SK-N-SH (cell line): ENCODE measurements around the gene LEPROT. TPM values are rescaled to one million over a fixed set of nuclear protein-coding genes. Genes with fewer than 3 reads are reported as not detected.

Experiments
- CTCF ChIA-PET: fragments of 300-600, 350-600 bp; formaldehyde crosslinking; extraction: SDS; loops from one replicate; lab custom pipeline; 2021; lab: Yijun Ruan, JAX
- POLR2A ChIA-PET: fragments of 350-600 bp; sonication (Branson Sonifier 250); formaldehyde crosslinking; extraction: SDS; loops from one replicate; lab custom pipeline; 2020; ENCODE audit warnings: antibody characterized with exemption, inconsistent platforms; lab: Yijun Ruan, JAX
- DNase-seq: peaks from one replicate; pipeline ENCODE4 v3.0.0; 2012
- H2AFZ ChIP-seq: fragments of 200-600 bp; sonication (generic); 2 replicates; pipeline ENCODE4 v1.8.1; 2016; ENCODE audit warnings: antibody characterized with exemption, mild to moderate bottlenecking, low read depth
- H3F3A ChIP-seq: fragments of 200-600 bp; sonication (generic); replicated peaks from 2 replicates; pipeline ENCODE3; 2016; ENCODE audit warnings: antibody characterized with exemption, mild to moderate bottlenecking; ENCODE audit not compliant: insufficient read depth
- H3K27ac ChIP-seq, 2 experiments: fragments of 200-500 bp in 1 of 2; fragments of 200-600 bp in 1 of 2; sonication (Bioruptor generic) in 1 of 2; sonication (generic), shearing (Covaris generic) in 1 of 2; 2 replicates each; pipeline versions ENCODE4 v1.5.1 to v1.6.1; 2014 to 2016; ENCODE audit warnings: low read depth in 2 of 2, inconsistent platforms in 1 of 2, low read length in 1 of 2, mild to moderate bottlenecking in 1 of 2, mixed read lengths in 1 of 2
- H3K27me3 ChIP-seq: fragments of 200-600 bp; sonication (generic), shearing (Covaris generic); 2 replicates; pipeline ENCODE4 v1.6.1; 2016; ENCODE audit warnings: mixed run types; ENCODE audit not compliant: insufficient read depth
- H3K36me3 ChIP-seq, 2 experiments: fragments of 200-500 bp in 1 of 2; fragments of 200-600 bp in 1 of 2; sonication (Bioruptor generic) in 1 of 2; sonication (generic) in 1 of 2; replicated peaks in 1 of 2; 2 replicates each; pipeline versions ENCODE3 to v1.5.1; 2014 to 2016; ENCODE audit warnings: low read length in 1 of 2, mild to moderate bottlenecking in 1 of 2; ENCODE audit not compliant: insufficient read depth in 2 of 2, control insufficient read depth in 1 of 2
- H3K4me1 ChIP-seq, 2 experiments: fragments of 200-500 bp in 1 of 2; fragments of 200-600 bp in 1 of 2; sonication (Bioruptor generic) in 1 of 2; sonication (generic), shearing (Covaris generic) in 1 of 2; 2 replicates each; pipeline versions ENCODE4 v1.5.1 to v1.6.1; 2014 to 2016; ENCODE audit warnings: low read depth in 1 of 2, low read length in 1 of 2, mixed run types in 1 of 2; ENCODE audit not compliant: insufficient read depth in 2 of 2, control insufficient read depth in 1 of 2
- H3K4me2 ChIP-seq: fragments of 200-600 bp; sonication (generic), shearing (Covaris generic); 2 replicates; pipeline ENCODE4 v1.6.1; 2017; ENCODE audit warnings: mixed run types
- H3K4me3 ChIP-seq, 2 experiments: fragments of 200-500 bp in 1 of 2; fragments of 200-600 bp in 1 of 2; sonication (Bioruptor generic) in 1 of 2; sonication (generic), shearing (Covaris generic) in 1 of 2; 2 replicates each; pipeline versions ENCODE4 v1.5.1 to v1.8.1; 2014 to 2016; ENCODE audit warnings: low read depth in 2 of 2, inconsistent platforms in 1 of 2, low read length in 1 of 2, mild to moderate bottlenecking in 1 of 2, mixed read lengths in 1 of 2, moderate library complexity in 1 of 2
- H3K79me2 ChIP-seq: fragments of 200-600 bp; sonication (generic); 2 replicates; pipeline ENCODE4 v1.8.1; 2017; ENCODE audit warnings: mild to moderate bottlenecking; ENCODE audit not compliant: insufficient read depth
- H3K9ac ChIP-seq: fragments of 200-600 bp; sonication (generic); 2 replicates; pipeline ENCODE4 v1.6.1; 2017; ENCODE audit warnings: mixed run types
- H3K9me2 ChIP-seq: fragments of 200-600 bp; sonication (generic); 2 replicates; pipeline ENCODE4 v1.6.1; 2017; ENCODE audit warnings: mixed run types
- H3K9me3 ChIP-seq: fragments of 200-600 bp; sonication (generic); 2 replicates; pipeline ENCODE4 v1.6.1; 2017; ENCODE audit warnings: mixed run types, mild to moderate bottlenecking, moderate library complexity
- H4K20me1 ChIP-seq: fragments of 200-600 bp; sonication (generic); 2 replicates; pipeline ENCODE4 v1.6.1; 2017; ENCODE audit warnings: mild to moderate bottlenecking, mixed run types; ENCODE audit not compliant: insufficient read depth
- EZH2phosphoT487 ChIP-seq: fragments of 200-600 bp; sonication (generic); IDR thresholded peaks from 2 replicates; pipeline ENCODE4 v1.6.1; 2017; ENCODE audit warnings: low read depth, mixed run types, mild to moderate bottlenecking, antibody characterized with exemption, moderate library complexity, borderline replicate concordance
- FOSL2 ChIP-seq: IDR thresholded peaks from 2 replicates; pipeline ENCODE4 v1.4.0; 2012; ENCODE audit warnings: low read depth, mild to moderate bottlenecking, moderate library complexity, borderline replicate concordance
- GABPA ChIP-seq: IDR thresholded peaks from 2 replicates; pipeline ENCODE4 v1.4.0; 2012; ENCODE audit warnings: low read depth, mild to moderate bottlenecking
- JUND ChIP-seq: IDR thresholded peaks from 2 replicates; pipeline ENCODE4 v1.4.0; 2012
- MAX ChIP-seq: IDR thresholded peaks from 2 replicates; pipeline ENCODE4 v1.4.0; 2012; ENCODE audit warnings: low read depth
- NFIC ChIP-seq: IDR thresholded peaks from 2 replicates; pipeline ENCODE4 v1.4.0; 2012; ENCODE audit warnings: borderline replicate concordance
- POLR2AphosphoS5 ChIP-seq: IDR thresholded peaks from 2 replicates; pipeline ENCODE4 v1.6.1; 2012; ENCODE audit warnings: low read depth, low read length
- RFX5 ChIP-seq: IDR thresholded peaks from 2 replicates; pipeline ENCODE4 v1.6.1; 2012; ENCODE audit warnings: mild to moderate bottlenecking, improper control_type of control experiment, low read length
- TAF1 ChIP-seq: IDR thresholded peaks from 2 replicates; pipeline ENCODE4 v1.6.1; 2012; ENCODE audit warnings: low read depth, mild to moderate bottlenecking, low read length, moderate library complexity, borderline replicate concordance
- TCF12 ChIP-seq: IDR thresholded peaks from 2 replicates; pipeline ENCODE4 v1.4.0; 2012
- TEAD4 ChIP-seq: IDR thresholded peaks from 2 replicates; pipeline ENCODE4 v1.4.0; 2012; ENCODE audit warnings: mild to moderate bottlenecking, borderline replicate concordance; ENCODE audit not compliant: insufficient read depth
- WGBS: methylation state at CpG from one replicate; pipeline ENCODE4 v1.1.6; 2017; ENCODE audit warnings: low lambda C conversion rate; 5-methylcytosine and 5-hydroxymethylcytosine counted together
- polyA plus RNA-seq, 3 experiments: library from polyadenylated mRNA; depleted of rRNA; stranded (reverse); fragments of >200 nt; gene quantifications; 2 replicates each; pipeline ENCODE4 v1.2.3, GENCODE V29; 2012

The LEPROT gene
- polyA plus RNA-seq, 1 of the 3 experiments (the other 2 are of a cell fraction) = 38.9 TPM

- Histone ChIP-seq H3K9me3 (no peaks in the 10 kb centered on the region), H3K27me3 (no peaks in the 10 kb centered on the region), H3K4me3 (peak overlapping the region; percentile 78 to 95; a peak in 2 of 4 replicates), H3F3A (peaks cover 41% of the 10 kb centered on the region), H2AFZ (no peak overlapping the region), H4K20me1 (peaks cover 6% of the 10 kb centered on the region; the same call in 1 of the 2 replicates), H3K4me1 (peaks cover 13 to 23% of the 10 kb centered on the region in 2 experiments), H3K79me2 (peaks cover 58% of the 10 kb centered on the region), H3K27ac (peak overlapping the region in 1 of 2 experiments; percentile 95; a peak in 2 of 4 replicates), H3K9me2 (no peaks in the 10 kb centered on the region), H3K9ac (no peak overlapping the region; the same call in 1 of the 2 replicates), H3K4me2 (peak overlapping the region; percentile 80), H3K36me3 (peaks cover 17 to 22% of the 10 kb centered on the region in 2 experiments)
- no peak for TF ChIP-seq TAF1
- 0 out of 2 replicates have a peak, but pooled peaks have one; percentile 24 for TF ChIP-seq MAX
- ChIA-PET POLR2A (no interaction called here), CTCF (interaction anchor here (0.7 to 6.7 kb wide), 4 partner anchors 8 to 265 kb away, joined by 3 to 56 read pairs (median 6); no protein-coding TSS in a partner anchor)
- WGBS = 94% methylated on average over 12 of the region's 12 CpGs
- DNase-seq = no peak
Observed at GRCh38 chr1:65422241-65423203, 2.1 kb downstream of the LEPROT start.

GRCh38 chr1:65423884-65424572, 3.6 kb downstream of the LEPROT start:
- Histone ChIP-seq H3K79me2 (peaks cover 60% of the 10 kb centered on the region), H2AFZ (no peak overlapping the region), H3K9me2 (no peaks in the 10 kb centered on the region), H3K27me3 (no peaks in the 10 kb centered on the region), H4K20me1 (peaks cover 6% of the 10 kb centered on the region; the same call in 1 of the 2 replicates), H3K4me2 (0 out of 2 replicates have a peak overlapping the region, but pooled peaks have one; percentile 80), H3K36me3 (peaks cover 26 to 28% of the 10 kb centered on the region in 2 experiments), H3K9ac (peak overlapping the region; percentile 26; the same call in 1 of the 2 replicates), H3K4me3 (no peak overlapping the region), H3F3A (peaks cover 41% of the 10 kb centered on the region), H3K4me1 (peaks cover 13 to 23% of the 10 kb centered on the region in 2 experiments), H3K9me3 (no peaks in the 10 kb centered on the region), H3K27ac (peak overlapping the region; percentile 44 to 74; a peak in 3 of 4 replicates)
- DNase-seq = no peak
- 31% methylated on average over 2 of the region's 2 CpGs for WGBS
- CTCF ChIA-PET = interaction anchor here (6.7 kb wide), 1 partner anchor 264 kb away, joined by 56 read pairs; no protein-coding TSS in a partner anchor
- TF ChIP-seq TCF12 = peak; percentile 70
- TF ChIP-seq POLR2AphosphoS5 = peak; percentile 18; the same call in 1 of the 2 replicates
- no peak for TF ChIP-seq TEAD4
- no peak for TF ChIP-seq GABPA
- 0 out of 2 replicates have a peak, but pooled peaks have one; percentile 5 for TF ChIP-seq NFIC
- no peak for TF ChIP-seq EZH2phosphoT487
- TF ChIP-seq FOSL2 = peak; percentile 92
- TF ChIP-seq JUND = peak; percentile 59
- TF ChIP-seq RFX5 = no peak
- POLR2A ChIA-PET = no interaction called here
